Stimulated activated effector memory CD8-positive, alpha-beta T cell treated with anti-CD3 and anti-CD28 coated beads, Interleukin-12 subunit alpha, Interleukin-12 subunit beta, amount 100 ng/mL, for 72 hours (primary cell): ENCODE measurements around the gene GPR160.
A peak's percentile ranks its signal among the peaks of the same experiment; 100 is the strongest.
"Not testable (repeated sequence)": the region's sequence is repeated elsewhere in the genome, so short reads cannot be mapped to it uniquely, and the experiment has no call there.

Experiments
- ATAC-seq: fragments of 150-1000 bp; cut with Tn5 transposase; 2 replicates; pipeline ENCODE4 v1.10.0; 2021
- DNase-seq, 2 donors: peaks; one replicate each; pipeline ENCODE4 v3.0.0; 2021 to 2022; ENCODE audit warnings: low spot score in 2 of 2
- H3K27ac Mint-ChIP-seq: one replicate; pipeline ENCODE4 v1.8.0; 2022; ENCODE audit warnings: mild to moderate bottlenecking, mixed read lengths
- H3K36me3 Mint-ChIP-seq: one replicate; pipeline ENCODE4 v1.8.0; 2022; ENCODE audit warnings: mild to moderate bottlenecking, mixed read lengths
- H3K4me1 Mint-ChIP-seq: one replicate; pipeline ENCODE4 v1.8.0; 2022; ENCODE audit warnings: mixed read lengths
- H3K4me3 Mint-ChIP-seq: one replicate; pipeline ENCODE4 v1.8.0; 2022; ENCODE audit warnings: mild to moderate bottlenecking, mixed read lengths
- H3K9me3 Mint-ChIP-seq: one replicate; pipeline ENCODE4 v1.8.0; 2022; ENCODE audit warnings: mixed read lengths

GPR160 gene

DNA sequence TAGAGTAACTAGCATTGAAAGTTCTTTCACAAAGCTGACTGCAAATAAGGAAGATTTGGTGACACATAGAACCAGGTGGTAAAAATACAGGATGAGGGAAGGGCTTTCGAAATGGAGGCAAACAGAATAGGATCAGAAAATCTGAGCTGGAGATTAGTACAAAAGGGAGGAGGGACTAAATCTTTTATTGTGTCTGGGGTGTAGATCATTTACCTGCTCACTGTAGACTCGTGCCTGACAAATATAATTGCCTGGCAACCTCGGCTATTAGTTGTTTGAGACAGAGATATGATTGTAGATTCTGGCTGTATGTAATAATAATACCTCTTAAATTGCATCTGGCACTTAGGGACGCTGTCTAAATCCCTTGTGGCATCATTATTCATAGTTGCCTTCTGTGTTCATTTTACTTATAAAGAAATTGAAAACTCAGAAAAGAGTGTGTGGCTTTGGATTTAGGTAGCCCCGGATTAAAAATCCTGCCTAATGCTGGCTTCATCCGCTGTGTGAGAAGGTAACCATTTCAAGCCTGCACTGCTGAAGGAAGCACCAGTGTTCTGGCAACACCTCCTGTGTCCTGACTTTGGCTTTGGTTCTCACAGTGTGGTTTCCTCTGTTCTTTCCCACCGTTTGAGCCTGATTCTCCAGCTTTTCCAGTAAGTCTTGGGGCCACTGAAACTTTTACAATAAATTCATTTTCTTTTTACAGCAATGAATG lies 25.0 kb upstream of the GPR160 start:
- H3K36me3 Mint-ChIP-seq, result no peaks in the 10 kb centered on the region
- H3K4me3 Mint-ChIP-seq, result no peak overlapping the region
- H3K27ac Mint-ChIP-seq, result no peak overlapping the region
- ATAC-seq (no peak), DNase-seq (no peak)
- H3K4me1 Mint-ChIP-seq, result no peaks in the 10 kb centered on the region
- H3K9me3 Mint-ChIP-seq, result no peaks in the 10 kb centered on the region

DNA sequence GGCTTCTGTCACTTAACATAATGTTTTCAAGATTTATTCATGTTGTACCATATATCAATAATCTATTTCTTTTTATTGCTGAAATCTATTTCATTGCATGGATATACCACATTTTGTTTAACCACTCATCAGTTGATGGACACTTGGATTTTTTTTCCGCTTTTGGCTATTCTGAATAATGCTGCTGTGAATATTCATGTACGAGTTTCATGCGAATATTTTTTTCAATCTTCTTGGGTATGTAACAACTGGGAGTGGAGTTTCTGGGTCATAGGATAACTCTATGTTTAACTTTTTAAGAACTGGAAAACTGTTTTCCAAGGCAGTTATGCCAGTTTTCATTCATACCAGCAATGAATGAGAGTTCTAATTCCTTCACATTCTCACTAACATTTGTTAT lies 21.7 kb upstream of the GPR160 start:
- Mint-ChIP-seq H3K4me3 (no peak overlapping the region), H3K36me3 (no peaks in the 10 kb centered on the region), H3K27ac (no peak overlapping the region), H3K4me1 (no peaks in the 10 kb centered on the region), H3K9me3 (no peaks in the 10 kb centered on the region)
- DNase-seq, result no peak
- ATAC-seq, result no peak

DNA sequence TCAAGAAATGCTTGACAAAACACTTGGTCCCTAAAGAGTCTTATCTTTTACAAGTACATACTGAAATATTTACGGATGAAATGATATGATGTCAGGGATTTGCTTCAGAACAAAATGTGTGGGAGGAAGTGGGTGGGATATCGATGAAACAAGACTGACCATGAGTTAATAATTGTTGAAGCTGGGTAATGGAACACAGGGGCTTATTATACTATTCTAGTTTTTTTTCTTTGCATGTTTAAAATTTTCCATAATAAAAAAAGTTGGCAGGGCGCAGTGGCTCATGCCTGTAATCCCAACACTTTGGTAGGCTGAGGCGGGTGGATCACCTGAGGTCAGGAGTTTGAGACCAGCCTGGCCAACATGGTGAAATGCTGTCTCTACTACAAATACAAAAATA lies 18.5 kb upstream of the GPR160 start:
- H3K4me1 Mint-ChIP-seq, H3K9me3 Mint-ChIP-seq, H3K4me3 Mint-ChIP-seq, DNase-seq, H3K36me3 Mint-ChIP-seq, ATAC-seq, H3K27ac Mint-ChIP-seq: not testable (repeated sequence)

GRCh38 chr3:170021083-170021482 lies 16.7 kb upstream of the GPR160 start:
- H3K9me3 Mint-ChIP-seq, result no peaks in the 10 kb centered on the region
- DNase-seq (no peak), ATAC-seq (peak; percentile 50)
- H3K4me1 Mint-ChIP-seq, result no peaks in the 10 kb centered on the region
- H3K36me3 Mint-ChIP-seq, result no peaks in the 10 kb centered on the region
- H3K27ac Mint-ChIP-seq, result no peak overlapping the region
- H3K4me3 Mint-ChIP-seq, result no peak overlapping the region

GRCh38 chr3:170022336-170022735 lies 15.5 kb upstream of the GPR160 start:
- Mint-ChIP-seq H3K27ac (no peak overlapping the region), H3K4me1 (peaks cover under 1% of the 10 kb centered on the region), H3K36me3 (peaks cover under 1% of the 10 kb centered on the region), H3K9me3 (peaks cover 4% of the 10 kb centered on the region), H3K4me3 (no peak overlapping the region)
- ATAC-seq (no peak), DNase-seq (no peak)

DNA sequence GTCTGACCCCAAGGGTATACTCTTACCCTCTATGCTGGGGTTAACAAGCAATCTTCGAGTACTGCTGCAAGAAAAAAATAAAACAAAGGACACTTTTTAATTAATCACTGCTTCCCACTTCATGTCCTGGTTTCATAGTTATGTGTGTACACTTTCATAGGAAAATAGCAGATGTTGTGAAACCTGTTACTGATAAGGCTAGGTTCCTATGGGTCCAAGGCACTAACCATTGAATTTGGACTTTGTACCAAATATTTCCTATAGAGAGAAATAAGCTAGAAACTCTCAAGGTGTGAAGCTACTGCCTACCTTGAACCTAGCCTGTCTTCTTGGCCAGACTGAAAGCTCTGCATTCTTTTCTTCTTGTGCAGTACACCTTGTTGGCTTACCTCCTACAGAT lies 14.6 kb upstream of the GPR160 start:
- no peak overlapping the region for H3K27ac Mint-ChIP-seq
- H3K9me3 Mint-ChIP-seq, result peaks cover 4% of the 10 kb centered on the region
- H3K4me3 Mint-ChIP-seq, result no peak overlapping the region
- ATAC-seq (no peak), DNase-seq (no peak)
- peaks cover 6% of the 10 kb centered on the region for H3K36me3 Mint-ChIP-seq
- H3K4me1 Mint-ChIP-seq, result peaks cover 7% of the 10 kb centered on the region

DNA sequence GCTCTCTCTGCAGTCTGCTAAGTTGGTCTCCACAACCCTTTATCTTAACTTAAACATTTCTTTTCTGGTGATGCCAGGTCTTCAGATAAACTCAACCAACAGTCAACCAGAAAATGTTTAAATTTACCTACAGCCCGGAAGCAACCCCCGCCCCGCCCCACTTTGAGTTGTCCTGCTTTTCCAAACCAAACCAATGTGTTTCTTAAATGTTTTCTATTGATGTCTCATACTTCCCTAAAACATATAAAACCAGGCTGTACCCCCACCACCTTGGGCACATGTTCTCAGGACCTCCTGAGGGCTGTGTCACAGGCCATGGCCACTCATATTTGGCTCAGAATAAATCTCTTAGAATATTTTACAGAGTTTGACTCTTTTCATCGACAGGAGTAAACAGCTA lies 13.2 kb upstream of the GPR160 start:
- Mint-ChIP-seq H3K27ac (no peak overlapping the region), H3K4me3 (no peak overlapping the region), H3K36me3 (peaks cover 6% of the 10 kb centered on the region), H3K4me1 (peaks cover 7% of the 10 kb centered on the region), H3K9me3 (peaks cover 6% of the 10 kb centered on the region)
- ATAC-seq, result no peak
- DNase-seq, result no peak

DNA sequence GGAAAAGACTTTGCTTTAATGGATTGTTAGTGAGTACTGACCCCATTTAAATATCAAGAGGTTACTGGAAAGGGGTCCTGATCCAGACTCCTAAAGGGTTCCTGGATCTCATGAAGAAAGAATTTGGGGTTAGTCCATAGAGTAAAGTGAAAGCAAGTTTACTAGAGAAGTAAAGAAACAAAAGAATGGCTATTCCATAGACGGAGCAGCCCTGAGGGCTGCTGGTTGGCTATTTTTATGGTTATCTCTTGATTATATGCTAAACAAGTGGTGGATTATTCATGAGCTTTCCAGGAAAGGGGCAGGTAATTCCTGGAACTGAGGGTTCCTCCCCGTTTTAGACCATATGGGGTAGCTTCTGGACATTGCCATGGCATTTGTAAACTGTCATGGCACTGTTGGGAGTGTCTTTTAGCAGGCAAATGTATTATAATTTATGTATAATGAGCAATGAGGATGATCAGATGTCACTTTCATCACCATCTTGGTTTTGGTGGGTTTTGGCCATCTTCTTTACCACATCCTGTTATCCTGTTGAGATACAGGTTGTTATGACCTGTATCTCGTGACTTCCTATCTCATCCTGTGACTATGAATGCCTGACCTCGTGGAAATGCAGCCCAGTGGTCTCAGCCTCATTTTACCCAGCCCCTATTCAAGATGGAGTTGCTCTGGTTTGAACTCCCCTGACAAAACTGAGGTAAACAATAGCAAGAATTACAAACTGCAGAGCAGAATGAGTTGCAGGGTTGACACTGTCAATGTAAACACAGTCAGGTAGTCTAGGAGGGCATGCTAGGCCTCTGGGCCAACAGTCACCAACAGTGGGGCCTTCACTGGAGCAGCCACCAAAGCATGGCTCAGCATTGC lies 10.3 kb upstream of the GPR160 start:
- peak; percentile 81 for ATAC-seq
- peak overlapping the region; percentile 70 for H3K27ac Mint-ChIP-seq
- peaks cover 6% of the 10 kb centered on the region for H3K9me3 Mint-ChIP-seq
- no peak overlapping the region for H3K4me3 Mint-ChIP-seq
- peaks cover 6% of the 10 kb centered on the region for H3K36me3 Mint-ChIP-seq
- H3K4me1 Mint-ChIP-seq, result peaks cover 8% of the 10 kb centered on the region
- DNase-seq, result no peak

DNA sequence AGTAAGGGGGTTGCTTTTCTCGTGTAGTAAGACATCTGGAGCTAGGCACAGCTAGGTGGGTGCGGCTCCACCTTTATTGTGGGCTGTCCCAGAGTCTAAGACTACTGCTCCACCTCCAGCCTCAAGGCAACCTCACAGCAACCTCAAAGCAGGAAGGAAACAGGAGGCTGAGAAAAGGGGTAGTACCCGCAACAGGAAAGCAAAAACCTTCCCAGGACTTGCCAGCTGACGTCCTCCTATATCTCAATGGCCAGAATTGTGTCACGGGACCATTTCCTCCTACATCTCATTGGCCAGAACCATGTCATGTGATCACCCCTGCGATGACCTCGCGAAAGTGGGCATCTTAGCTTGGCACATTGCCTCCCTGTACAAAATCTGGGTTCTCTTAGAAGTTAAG lies 4.3 kb upstream of the GPR160 start:
- peaks cover 2% of the 10 kb centered on the region for H3K9me3 Mint-ChIP-seq
- no peak overlapping the region for H3K27ac Mint-ChIP-seq
- no peak for DNase-seq
- H3K4me3 Mint-ChIP-seq, result no peak overlapping the region
- H3K4me1 Mint-ChIP-seq, result peaks cover 17% of the 10 kb centered on the region
- H3K36me3 Mint-ChIP-seq, result no peaks in the 10 kb centered on the region
- peak; percentile 14 for ATAC-seq

DNA sequence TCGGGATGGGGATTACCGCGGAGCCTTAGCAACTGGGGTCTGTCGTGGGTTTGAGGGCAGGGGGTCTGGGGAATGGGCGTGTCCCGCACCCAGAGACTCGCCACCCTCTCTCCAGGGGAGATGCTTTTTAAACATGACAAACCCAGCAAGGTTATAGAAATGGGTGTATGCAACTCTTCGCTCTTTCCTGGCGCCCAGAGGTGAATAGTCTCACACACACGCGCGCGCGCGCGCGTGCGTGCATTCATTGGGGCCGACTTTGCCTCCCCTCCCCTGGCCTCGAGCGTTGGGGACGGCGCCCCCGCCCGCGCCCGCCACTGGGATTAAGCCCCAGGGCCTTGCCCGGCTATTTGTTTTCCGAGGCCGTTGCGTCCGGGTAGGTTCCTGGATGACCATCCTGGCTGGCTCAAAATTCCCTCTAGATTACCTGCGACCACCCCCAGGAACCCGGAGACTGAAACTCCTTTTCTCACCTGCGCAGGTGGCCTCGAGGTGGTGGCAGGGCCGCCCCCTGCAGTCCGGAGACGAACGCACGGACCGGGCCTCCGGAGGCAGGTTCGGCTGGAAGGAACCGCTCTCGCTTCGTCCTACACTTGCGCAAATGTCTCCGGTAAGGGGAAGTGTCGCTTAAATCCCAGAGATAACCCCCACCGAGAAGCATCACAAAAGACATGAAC lies 777 bp downstream of the GPR160 start:
- peaks cover 5% of the 10 kb centered on the region for H3K36me3 Mint-ChIP-seq
- H3K9me3 Mint-ChIP-seq, result no peaks in the 10 kb centered on the region
- ATAC-seq (peak; percentile 25), DNase-seq (peak in 1 of 2 donors; percentile 62)
- H3K27ac Mint-ChIP-seq, result no peak overlapping the region
- peak overlapping the region; percentile 76 for H3K4me3 Mint-ChIP-seq
- H3K4me1 Mint-ChIP-seq, result peaks cover 30% of the 10 kb centered on the region

GRCh38 chr3:170040418-170040817 lies 2.6 kb downstream of the GPR160 start:
- H3K9me3 Mint-ChIP-seq, result no peaks in the 10 kb centered on the region
- peaks cover 5% of the 10 kb centered on the region for H3K36me3 Mint-ChIP-seq
- H3K4me1 Mint-ChIP-seq, result peaks cover 34% of the 10 kb centered on the region
- ATAC-seq, result no peak
- no peak overlapping the region for H3K4me3 Mint-ChIP-seq
- DNase-seq, result no peak
- no peak overlapping the region for H3K27ac Mint-ChIP-seq

GRCh38 chr3:170043506-170043905 lies 5.7 kb downstream of the GPR160 start:
- H3K27ac Mint-ChIP-seq, result no peak overlapping the region
- H3K9me3 Mint-ChIP-seq, result no peaks in the 10 kb centered on the region
- peaks cover 39% of the 10 kb centered on the region for H3K4me1 Mint-ChIP-seq
- DNase-seq (no peak), ATAC-seq (no peak)
- H3K36me3 Mint-ChIP-seq, result peaks cover 11% of the 10 kb centered on the region
- no peak overlapping the region for H3K4me3 Mint-ChIP-seq

DNA sequence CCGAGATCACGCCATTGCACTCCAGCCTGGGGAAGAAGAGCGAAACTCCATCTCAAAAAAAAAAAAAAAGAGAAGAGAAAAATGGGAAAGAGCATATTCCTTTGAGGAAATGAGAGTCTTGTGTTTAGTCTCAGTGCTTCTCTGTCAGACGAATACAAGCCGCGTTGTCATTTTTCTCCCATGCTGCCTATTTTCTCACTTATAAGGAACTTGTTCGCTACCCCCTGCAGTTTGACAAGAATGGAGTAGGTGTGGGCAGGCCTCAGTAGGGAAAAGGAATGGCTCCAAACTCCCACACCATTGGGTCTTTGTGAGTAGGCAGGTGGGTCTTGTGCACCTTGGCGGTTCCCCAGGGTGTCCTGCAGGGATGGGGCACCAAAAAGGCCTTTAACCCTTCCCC lies 6.5 kb downstream of the GPR160 start:
- Mint-ChIP-seq H3K4me3 (no peak overlapping the region), H3K36me3 (peaks cover 11% of the 10 kb centered on the region), H3K27ac (no peak overlapping the region), H3K4me1 (peaks cover 39% of the 10 kb centered on the region), H3K9me3 (no peaks in the 10 kb centered on the region)
- DNase-seq (no peak), ATAC-seq (no peak)

- DNase-seq (no peak), ATAC-seq (no peak)
- H3K4me1 Mint-ChIP-seq, result peaks cover 35% of the 10 kb centered on the region
- H3K9me3 Mint-ChIP-seq, result no peaks in the 10 kb centered on the region
- H3K36me3 Mint-ChIP-seq, result peaks cover 11% of the 10 kb centered on the region
- no peak overlapping the region for H3K4me3 Mint-ChIP-seq
- H3K27ac Mint-ChIP-seq, result no peak overlapping the region
These were observed 7.0 kb downstream of the GPR160 start for GRCh38 chr3:170044795-170045244.

DNA sequence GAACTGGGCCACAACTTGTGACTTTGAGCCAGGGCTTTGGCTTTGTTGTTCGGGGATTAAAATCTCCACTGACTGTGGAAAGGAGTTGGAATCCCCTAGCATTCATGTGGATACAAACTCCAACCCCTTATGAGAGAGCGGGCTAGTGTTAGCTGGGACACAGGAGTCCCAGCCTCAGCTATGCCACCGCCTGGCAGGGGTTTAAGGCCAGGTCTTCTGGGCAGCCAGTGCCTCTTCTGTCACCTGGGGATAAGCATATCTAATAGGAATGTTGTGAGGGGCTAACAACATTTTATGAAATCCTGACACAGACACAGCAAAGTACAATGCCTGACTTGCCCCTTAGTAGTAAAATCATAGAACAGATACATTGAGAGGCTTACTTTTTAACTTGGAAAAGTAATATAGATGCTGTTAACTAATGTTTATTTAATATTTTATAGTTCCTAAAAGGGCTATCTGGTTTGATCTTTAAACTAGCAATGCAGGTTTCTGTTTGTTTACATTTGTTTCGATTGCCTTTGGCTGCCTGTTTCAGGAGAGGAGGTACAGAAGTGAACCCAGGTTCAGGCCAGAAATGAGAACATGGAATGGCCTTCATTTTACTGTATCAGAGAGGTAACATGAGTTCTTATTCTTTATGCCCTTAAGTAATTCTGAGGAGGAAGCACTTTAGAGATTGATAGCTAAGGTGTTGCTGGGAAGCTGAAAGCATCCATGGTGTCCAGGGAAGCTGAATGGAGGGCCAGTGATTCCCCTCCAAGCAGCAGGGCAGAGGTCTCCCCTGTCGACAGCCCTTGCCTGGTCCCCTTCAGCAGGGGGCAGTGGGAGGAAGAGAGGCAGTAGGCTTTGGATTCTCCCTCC lies 8.7 kb downstream of the GPR160 start:
- Mint-ChIP-seq H3K27ac (no peak overlapping the region), H3K36me3 (peaks cover 5% of the 10 kb centered on the region), H3K4me1 (peaks cover 18% of the 10 kb centered on the region), H3K4me3 (no peak overlapping the region), H3K9me3 (no peaks in the 10 kb centered on the region)
- DNase-seq (no peak), ATAC-seq (no peak)
